Effector memory CD8-positive, alpha-beta T cell (primary cell): ENCODE data around the gene ZNF541.

Source experiments
- ATAC-seq: fragments of 150-1000 bp; cut with Tn5 transposase; replicated peaks from 2 replicates; pipeline ENCODE4 v1.10.0; 2021; ENCODE audit warnings: mild to moderate bottlenecking, moderate library complexity
- DNase-seq, 3 experiments: peaks; one replicate each; pipeline ENCODE4 v3.0.0; 2021
- H3K27ac Mint-ChIP-seq, 2 donors: one replicate each; pipeline ENCODE4 v1.8.0; 2022; ENCODE audit warnings: mild to moderate bottlenecking in 2 of 2, mixed read lengths in 2 of 2, moderate library complexity in 2 of 2
- H3K27me3 Mint-ChIP-seq, 2 donors: one replicate each; pipeline ENCODE4 v1.8.0; 2022; ENCODE audit warnings: mixed read lengths in 2 of 2
- H3K36me3 Mint-ChIP-seq: one replicate; pipeline ENCODE4 v1.8.0; 2022; ENCODE audit warnings: mild to moderate bottlenecking, moderate library complexity, mixed read lengths; ENCODE audit not compliant: insufficient read depth
- H3K4me1 Mint-ChIP-seq, 2 donors: one replicate each; pipeline ENCODE4 v1.8.0; 2022; ENCODE audit warnings: low read depth in 2 of 2, mixed read lengths in 2 of 2
- H3K4me3 Mint-ChIP-seq, 2 donors: one replicate each; pipeline ENCODE4 v1.8.0; 2022; ENCODE audit warnings: mild to moderate bottlenecking in 2 of 2, mixed read lengths in 2 of 2, moderate library complexity in 2 of 2
- H3K9me3 Mint-ChIP-seq, 2 donors: one replicate each; pipeline ENCODE4 v1.8.0; 2022; ENCODE audit warnings: mixed read lengths in 2 of 2

ZNF541 gene

DNA sequence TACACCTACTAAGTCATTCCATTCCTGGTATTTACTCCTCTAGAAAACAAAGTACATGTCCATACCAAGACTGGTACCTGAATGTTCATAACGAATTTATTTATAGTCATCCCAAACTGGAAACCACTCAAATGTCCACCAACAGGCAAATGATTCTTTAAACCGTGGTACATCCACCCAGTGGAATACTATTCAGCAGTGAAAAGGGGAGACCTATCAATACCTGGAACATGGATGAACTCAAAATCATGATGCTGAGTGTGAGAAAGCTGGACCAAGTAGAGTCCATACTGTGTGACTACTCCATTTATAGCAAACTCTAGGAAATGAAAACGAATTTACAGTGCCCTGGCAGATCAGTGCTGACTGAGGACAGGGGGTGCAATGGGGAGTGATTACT lies 46.1 kb downstream of the ZNF541 start:
- Mint-ChIP-seq H3K9me3 (no peaks in the 10 kb centered on the region), H3K36me3 (no peaks in the 10 kb centered on the region), H3K4me3 (no peak overlapping the region), H3K27me3 (peaks cover 8 to 12% of the 10 kb centered on the region in 2 donors), H3K4me1 (peaks cover 4 to 5% of the 10 kb centered on the region in 2 donors), H3K27ac (no peak overlapping the region)
- ATAC-seq, result no peak
- no peak for DNase-seq

DNA sequence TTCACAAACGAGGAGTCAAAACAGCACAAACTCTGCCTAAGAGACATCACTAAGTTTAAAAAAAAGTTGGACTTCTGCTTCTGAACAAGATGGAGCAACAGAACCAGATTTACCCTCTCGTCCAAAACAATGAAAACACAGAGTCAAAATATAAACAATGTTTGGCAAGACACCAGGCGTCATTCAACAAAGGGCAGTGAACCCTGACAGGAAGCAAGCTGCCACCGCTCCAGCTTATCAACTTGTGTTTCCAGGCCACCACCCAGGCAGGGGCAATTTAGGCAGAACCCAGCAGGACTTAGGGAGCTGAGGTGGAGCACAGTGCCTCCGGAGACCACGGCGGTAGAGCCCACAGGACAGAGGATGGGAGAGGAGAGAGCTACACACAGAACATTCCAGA lies 49.5 kb downstream of the ZNF541 start:
- no peaks in the 10 kb centered on the region for H3K36me3 Mint-ChIP-seq
- H3K9me3 Mint-ChIP-seq, result no peaks in the 10 kb centered on the region
- peaks cover 8 to 16% of the 10 kb centered on the region in 2 donors for H3K27me3 Mint-ChIP-seq
- DNase-seq (no peak), ATAC-seq (no peak)
- no peak overlapping the region for H3K27ac Mint-ChIP-seq
- H3K4me1 Mint-ChIP-seq, result peaks cover 13 to 22% of the 10 kb centered on the region in 2 donors
- H3K4me3 Mint-ChIP-seq, result no peak overlapping the region
